Sigmoid colon (tissue), 7 donors: ENCODE measurements around the gene INPP5F. TPM values are rescaled to one million over a fixed set of nuclear protein-coding genes. Genes with fewer than 3 reads are reported as not detected.

Experiments used
- DNase-seq: peaks from one replicate; pipeline ENCODE4 v3.0.0-alpha.2; 2019
- H3K27ac ChIP-seq, 4 donors: fragments of 200-600 bp; sonication (generic); one replicate each; pipeline ENCODE4 v1.5.1; 2016 to 2019; ENCODE audit warnings: mild to moderate bottlenecking in 1 of 4
- H3K27me3 ChIP-seq, 3 donors: fragments of 200-600 bp; sonication (generic); one replicate each; pipeline ENCODE4 v1.5.1; 2019; ENCODE audit warnings: mild to moderate bottlenecking in 1 of 3
- H3K36me3 ChIP-seq, 4 donors: fragments of 200-600 bp; sonication (generic); one replicate each; pipeline ENCODE4 v1.5.1; 2016 to 2019
- H3K4me1 ChIP-seq, 4 donors: fragments of 200-600 bp; sonication (generic); one replicate each; pipeline ENCODE4 v1.5.1; 2017 to 2019
- H3K4me3 ChIP-seq, 4 donors: fragments of 200-600 bp; sonication (generic); one replicate each; pipeline ENCODE4 v1.5.1; 2017 to 2019; ENCODE audit warnings: mild to moderate bottlenecking in 2 of 4, moderate library complexity in 1 of 4
- H3K9me3 ChIP-seq, 4 donors: fragments of 200-600 bp in 3 of 4; sonication (generic) in 3 of 4; one replicate each; pipeline versions ENCODE4 v1.5.1 to v1.6.1; 2013 to 2019
- EP300 ChIP-seq, 4 donors: sonication (generic); formaldehyde crosslinking; IDR thresholded peaks; one replicate each; pipeline ENCODE4 v1.6.1; 2017; ENCODE audit warnings: antibody characterized with exemption in 4 of 4
- POLR2A ChIP-seq, 2 donors: fragments of 450-650 bp; IDR thresholded peaks; one replicate each; pipeline ENCODE4 v1.6.1; 2016; ENCODE audit warnings: antibody characterized with exemption in 2 of 2, mild to moderate bottlenecking in 2 of 2, moderate library complexity in 2 of 2
- POLR2AphosphoS5 ChIP-seq, 4 donors: sonication (generic); formaldehyde crosslinking; IDR thresholded peaks; one replicate each; pipeline ENCODE4 v1.6.1; 2017; ENCODE audit warnings: antibody characterized with exemption in 4 of 4
- WGBS, 2 donors: extraction: QIAGEN DNeasy Blood & Tissue Kit; methylation state at CpG; one replicate each; pipeline ENCODE4 v1.1.7; 2013; 5-methylcytosine and 5-hydroxymethylcytosine counted together
- intact Hi-C: fragments of 100-400 bp; cut with DNase I; formaldehyde crosslinking; loops from one replicate; pipeline ENCODE4 v1.15.1; 2023
- polyA plus RNA-seq, 3 donors: library from polyadenylated mRNA; stranded (reverse); fragments of 200-250 nt; gene quantifications; one replicate each; pipeline ENCODE4 v1.2.3, GENCODE V29; 2013
- total RNA-seq, 4 donors: library from RNA; depleted of rRNA; stranded (reverse); fragments of >200 nt; gene quantifications; one replicate each; pipeline ENCODE4 v1.1.0, GENCODE V29; 2016
- TF ChIP-seq, protein P1 (sequence below), 4 experiments: fragments of 450-650 bp in 3 of 4; fragments of 200-600 bp in 1 of 4; IDR thresholded peaks; one replicate each; pipeline ENCODE4 v1.5.1; 2016 to 2019; ENCODE audit warnings: antibody characterized with exemption in 4 of 4, mild to moderate bottlenecking in 3 of 4, moderate library complexity in 2 of 4
- donor health status: healthy with polysubstance abuse.
- donor health status: Bipolar disorder and iron deficiency.
- donor health status: healthy.

INPP5F gene
- total and polyA plus RNA-seq, 7 donors = 4.4 to 22.2 (median 16.0) TPM

DNA sequence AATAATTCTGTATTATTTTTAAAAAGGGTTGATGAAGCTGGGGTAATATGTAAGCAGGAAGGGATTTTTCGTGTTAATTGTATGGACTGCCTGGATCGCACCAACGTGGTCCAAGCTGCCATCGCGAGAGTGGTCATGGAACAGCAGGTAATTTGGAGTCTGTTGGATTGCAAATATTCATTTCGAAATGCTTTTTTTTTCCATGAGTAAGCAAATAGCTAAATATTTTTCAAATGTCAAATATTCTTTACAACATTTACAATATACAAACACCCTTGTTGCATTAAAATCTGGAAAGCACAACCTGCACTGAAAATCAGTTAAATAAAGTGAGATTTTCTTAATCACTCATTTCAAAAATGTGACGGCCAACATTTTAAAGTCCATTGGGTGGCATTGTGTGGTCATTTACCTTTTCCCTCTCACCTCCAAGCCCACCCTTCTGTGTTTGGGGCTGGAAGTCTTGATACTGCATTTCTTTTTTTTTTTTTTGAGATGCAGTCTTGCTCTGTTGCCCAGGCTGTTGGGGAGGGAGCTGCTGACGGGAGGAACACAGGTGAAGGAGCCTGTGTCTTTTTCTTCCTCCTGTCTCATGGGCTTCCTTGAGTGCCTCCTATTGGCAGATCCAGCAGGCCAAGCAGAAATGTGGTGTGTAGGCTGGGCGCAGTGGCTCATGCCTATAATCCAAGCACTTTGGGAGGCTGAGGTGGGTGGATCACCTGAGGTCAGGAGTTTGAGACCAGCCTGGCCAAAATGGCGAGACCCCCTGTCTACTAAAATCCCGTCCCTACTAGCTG lies 80.7 kb downstream of the INPP5F start:
- no peak for DNase-seq
- H3K27me3 ChIP-seq = no peaks in the 10 kb centered on the region
- H3K4me3 ChIP-seq = no peak overlapping the region
- peaks cover 0 to 31% (median 12%) of the 10 kb centered on the region in 4 donors for H3K4me1 ChIP-seq
- H3K27ac ChIP-seq = no peak overlapping the region
- H3K9me3 ChIP-seq = no peaks in the 10 kb centered on the region
- TF ChIP-seq EP300 (IDR thresholded peaks at IDR 0.05) = no peak
- TF ChIP-seq, protein P1, sequence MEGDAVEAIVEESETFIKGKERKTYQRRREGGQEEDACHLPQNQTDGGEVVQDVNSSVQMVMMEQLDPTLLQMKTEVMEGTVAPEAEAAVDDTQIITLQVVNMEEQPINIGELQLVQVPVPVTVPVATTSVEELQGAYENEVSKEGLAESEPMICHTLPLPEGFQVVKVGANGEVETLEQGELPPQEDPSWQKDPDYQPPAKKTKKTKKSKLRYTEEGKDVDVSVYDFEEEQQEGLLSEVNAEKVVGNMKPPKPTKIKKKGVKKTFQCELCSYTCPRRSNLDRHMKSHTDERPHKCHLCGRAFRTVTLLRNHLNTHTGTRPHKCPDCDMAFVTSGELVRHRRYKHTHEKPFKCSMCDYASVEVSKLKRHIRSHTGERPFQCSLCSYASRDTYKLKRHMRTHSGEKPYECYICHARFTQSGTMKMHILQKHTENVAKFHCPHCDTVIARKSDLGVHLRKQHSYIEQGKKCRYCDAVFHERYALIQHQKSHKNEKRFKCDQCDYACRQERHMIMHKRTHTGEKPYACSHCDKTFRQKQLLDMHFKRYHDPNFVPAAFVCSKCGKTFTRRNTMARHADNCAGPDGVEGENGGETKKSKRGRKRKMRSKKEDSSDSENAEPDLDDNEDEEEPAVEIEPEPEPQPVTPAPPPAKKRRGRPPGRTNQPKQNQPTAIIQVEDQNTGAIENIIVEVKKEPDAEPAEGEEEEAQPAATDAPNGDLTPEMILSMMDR (IDR thresholded peaks at IDR 0.05) = no peak
- TF ChIP-seq POLR2A (IDR thresholded peaks at IDR 0.05) = no peak
- no peak for TF ChIP-seq POLR2AphosphoS5 (IDR thresholded peaks at IDR 0.05)
- intact Hi-C loops = no loop called here
- peaks cover 0 to 16% (median 5%) of the 10 kb centered on the region in 4 donors for H3K36me3 ChIP-seq
- whole genome bisulfite sequencing, 2 donors = 97% methylated on average over 11 of the region's 11 CpGs

DNA sequence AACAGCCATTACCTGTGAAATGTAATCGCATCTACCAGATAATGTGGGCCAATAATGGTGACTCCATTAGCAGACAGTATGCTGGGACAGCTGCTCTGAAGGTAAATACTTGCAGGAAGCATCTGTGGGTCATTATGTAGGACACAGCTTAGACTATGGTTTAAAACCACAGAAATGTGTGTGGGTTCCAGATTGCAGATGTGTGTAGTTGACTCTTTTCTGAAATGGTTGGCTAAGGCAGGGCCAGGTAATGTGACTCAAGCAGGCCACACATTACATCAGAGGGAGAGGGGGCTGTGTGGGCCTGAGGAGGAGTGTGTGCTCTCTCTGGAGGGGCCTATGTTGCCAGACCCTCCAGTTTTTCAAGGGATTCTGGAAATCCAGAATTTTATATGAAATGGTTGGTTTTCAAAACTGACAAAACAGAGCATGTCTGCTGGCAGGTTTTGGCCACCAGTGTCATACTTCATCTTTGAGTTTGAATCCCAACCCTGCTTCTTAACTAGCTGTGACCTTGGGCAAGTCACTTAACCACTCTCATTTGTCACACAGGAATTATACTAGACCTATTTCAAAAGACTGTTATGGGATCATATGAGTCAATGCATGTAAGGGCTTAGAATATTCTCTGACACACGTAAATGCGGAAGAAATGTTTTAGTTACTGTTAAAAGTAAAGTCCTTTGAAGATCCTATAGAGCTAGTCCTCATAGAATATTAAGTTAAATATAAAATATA lies 82.3 kb downstream of the INPP5F start:
- TF ChIP-seq POLR2A (IDR thresholded peaks at IDR 0.05) = no peak
- TF ChIP-seq EP300 (IDR thresholded peaks at IDR 0.05) = no peak
- TF ChIP-seq POLR2AphosphoS5 (IDR thresholded peaks at IDR 0.05) = no peak
- Histone ChIP-seq H3K36me3 (peaks cover 0 to 26% (median 5%) of the 10 kb centered on the region in 4 donors), H3K27ac (no peak overlapping the region), H3K4me1 (peaks cover 0 to 23% (median 11%) of the 10 kb centered on the region in 4 donors), H3K27me3 (no peaks in the 10 kb centered on the region), H3K9me3 (no peaks in the 10 kb centered on the region), H3K4me3 (no peak overlapping the region)
- WGBS, 2 donors = 89 to 95% methylated on average over 3 of the region's 3 CpGs
- intact Hi-C loops = no loop called here
- DNase-seq = no peak

DNA sequence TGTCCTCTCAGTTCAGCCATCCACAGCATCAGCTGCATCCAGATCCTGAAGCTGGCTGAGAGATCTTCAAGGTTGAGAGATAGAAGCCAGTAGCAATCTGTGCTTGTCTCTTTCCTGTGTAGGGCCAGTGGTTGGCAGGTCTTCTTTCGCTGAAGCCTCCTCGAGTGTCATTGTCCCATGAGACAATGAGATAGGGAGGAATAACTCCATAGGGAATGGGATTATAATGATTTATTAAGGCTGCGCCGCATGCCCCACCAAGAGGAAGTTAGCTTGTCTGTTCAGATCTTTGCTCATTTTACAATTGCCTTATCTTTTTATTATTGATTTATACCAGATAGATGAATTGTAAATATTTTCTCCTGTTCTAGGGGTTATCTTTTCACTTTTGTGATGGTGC lies 85.3 kb downstream of the INPP5F start:
- Histone ChIP-seq H3K27ac (no peak overlapping the region), H3K4me3 (no peak overlapping the region), H3K9me3 (no peaks in the 10 kb centered on the region), H3K27me3 (no peaks in the 10 kb centered on the region), H3K36me3 (peaks cover 0 to 54% (median 5%) of the 10 kb centered on the region in 4 donors), H3K4me1 (peaks cover 0 to 3% (median 1%) of the 10 kb centered on the region in 4 donors)
- intact Hi-C loops = no loop called here
- TF ChIP-seq POLR2A (IDR thresholded peaks at IDR 0.05) (no peak), POLR2AphosphoS5 (IDR thresholded peaks at IDR 0.05) (no peak), EP300 (IDR thresholded peaks at IDR 0.05) (no peak)
- TF ChIP-seq, protein P1 (IDR thresholded peaks at IDR 0.05) = no peak
- 21 to 74% methylated on average over 4 of the region's 4 CpGs for WGBS, 2 donors
- no peak for DNase-seq

DNA sequence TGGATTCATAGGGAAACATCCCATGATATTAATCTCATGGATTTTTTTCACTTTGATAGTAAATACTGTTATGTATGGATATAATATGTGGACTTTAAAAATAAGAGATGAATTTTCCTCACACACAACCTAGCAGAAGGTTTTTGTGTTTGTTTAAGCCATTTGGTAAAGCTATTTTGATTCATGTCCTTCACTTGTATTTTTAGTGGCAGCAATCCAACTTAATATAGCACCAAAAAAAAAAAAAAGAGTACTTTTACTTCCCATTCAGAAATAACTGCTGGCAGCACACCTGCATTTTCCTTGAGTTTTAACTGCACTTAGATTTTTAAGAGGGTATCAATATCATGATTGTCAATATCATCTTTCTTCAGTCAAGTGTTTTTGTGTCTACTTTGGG lies 86.8 kb downstream of the INPP5F start:
- H3K4me3 ChIP-seq = no peak overlapping the region
- no peak overlapping the region for H3K27ac ChIP-seq
- TF ChIP-seq POLR2AphosphoS5 (IDR thresholded peaks at IDR 0.05) (no peak), EP300 (IDR thresholded peaks at IDR 0.05) (no peak), POLR2A (IDR thresholded peaks at IDR 0.05) (no peak)
- TF ChIP-seq, protein P1 (IDR thresholded peaks at IDR 0.05) = no peak
- no peak for DNase-seq
- H3K4me1 ChIP-seq = no peaks in the 10 kb centered on the region
- H3K9me3 ChIP-seq = no peaks in the 10 kb centered on the region
- H3K27me3 ChIP-seq = no peaks in the 10 kb centered on the region
- intact Hi-C loops = no loop called here
- peaks cover 0 to 48% (median 2%) of the 10 kb centered on the region in 4 donors for H3K36me3 ChIP-seq

GRCh38 chr10:119815671-119816070 lies 89.8 kb downstream of the INPP5F start:
- Histone ChIP-seq H3K9me3 (no peaks in the 10 kb centered on the region), H3K36me3 (peaks cover 0 to 49% (median 2%) of the 10 kb centered on the region in 4 donors), H3K27ac (no peak overlapping the region), H3K4me1 (peaks cover 0 to 7% (median 5%) of the 10 kb centered on the region in 4 donors), H3K27me3 (no peaks in the 10 kb centered on the region), H3K4me3 (no peak overlapping the region)
- intact Hi-C loops = loop anchor here (5.0 kb wide), 1 partner anchor 53 kb away; no protein-coding TSS in a partner anchor
- no peak for TF ChIP-seq POLR2A (IDR thresholded peaks at IDR 0.05)
- TF ChIP-seq, protein P1 (IDR thresholded peaks at IDR 0.05) = no peak
- TF ChIP-seq EP300 (IDR thresholded peaks at IDR 0.05) = no peak
- TF ChIP-seq POLR2AphosphoS5 (IDR thresholded peaks at IDR 0.05) = no peak
- no peak for DNase-seq
- WGBS, 2 donors = 91 to 95% methylated on average over 7 of the region's 7 CpGs
